GM19239 (cell line): ENCODE data around the gene SLC39A13.

Experiments used
- DNase-seq: peaks from one replicate; pipeline ENCODE4 v3.0.0; 2011; ENCODE audit warnings: low spot score; ENCODE audit not compliant: insufficient read length
- FAIRE-seq: peaks from 2 replicates; lab custom pipeline; 2011; peaks lifted over from hg19 to GRCh38; lab: Jason Lieb, UNC

Gene SLC39A13

DNA sequence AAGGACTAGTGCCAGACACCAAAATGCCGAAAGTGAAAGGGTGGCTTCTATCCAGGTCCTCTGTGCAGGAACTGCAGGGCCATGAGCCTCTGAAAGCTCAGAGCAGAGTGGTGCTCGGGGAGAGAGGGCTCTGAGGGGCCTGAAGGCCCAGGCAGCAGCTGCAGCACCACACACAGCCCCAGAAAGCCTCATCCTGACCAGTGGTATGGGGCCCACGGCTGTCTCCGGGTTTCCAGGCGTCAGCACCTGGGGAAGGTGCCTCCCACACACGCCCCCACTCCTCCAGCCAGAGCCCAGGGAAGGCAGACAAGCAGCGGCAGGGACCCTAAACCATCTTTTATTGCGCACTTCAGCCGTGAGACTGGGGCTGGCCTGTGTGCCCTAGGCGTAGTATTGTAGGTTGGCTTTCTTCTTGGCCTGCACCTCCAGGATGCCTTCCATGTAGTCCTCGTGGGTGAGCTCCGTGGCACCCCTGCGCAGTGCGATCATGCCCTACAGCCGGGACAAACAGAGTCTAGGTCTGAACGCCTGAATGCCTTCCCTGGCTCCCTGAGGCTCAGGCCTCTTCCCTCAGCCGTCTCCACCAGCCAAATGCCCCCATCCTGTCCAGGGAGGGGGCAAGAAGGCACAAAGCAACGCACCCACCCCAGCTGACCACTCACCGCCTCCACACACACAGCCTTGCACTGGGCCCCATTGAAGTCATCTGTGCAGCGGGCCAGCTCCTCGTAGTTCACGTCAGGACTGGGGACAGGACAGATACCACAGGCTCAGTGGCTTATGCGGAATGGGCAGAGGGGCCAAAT lies 10.3 kb downstream of the SLC39A13 start:
- no peak for FAIRE-seq

DNA sequence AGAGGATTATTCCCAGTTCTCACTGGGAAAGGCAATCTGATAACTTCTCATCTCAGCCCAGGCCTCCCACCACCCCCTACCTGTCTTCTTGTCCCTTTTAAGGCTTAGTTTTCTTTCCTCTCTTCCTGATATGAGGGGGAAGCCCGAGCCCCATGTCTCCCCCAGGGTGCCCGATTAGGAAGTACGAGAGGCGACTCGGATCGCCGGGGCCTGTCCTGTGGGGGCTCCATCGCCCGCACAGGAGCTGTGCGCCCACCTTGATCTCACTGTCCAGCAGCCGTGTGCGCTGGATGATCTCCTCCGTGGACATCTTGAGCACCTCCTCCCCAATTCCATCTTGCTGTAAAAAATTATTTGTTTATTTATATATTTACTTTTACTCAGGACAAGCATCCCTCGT lies 17.2 kb downstream of the SLC39A13 start:
- FAIRE-seq (no peak), DNase-seq (no peak)

More for the DNA sequence above, 10.3 kb downstream of the SLC39A13 start:
- DNase-seq = no peak

DNA sequence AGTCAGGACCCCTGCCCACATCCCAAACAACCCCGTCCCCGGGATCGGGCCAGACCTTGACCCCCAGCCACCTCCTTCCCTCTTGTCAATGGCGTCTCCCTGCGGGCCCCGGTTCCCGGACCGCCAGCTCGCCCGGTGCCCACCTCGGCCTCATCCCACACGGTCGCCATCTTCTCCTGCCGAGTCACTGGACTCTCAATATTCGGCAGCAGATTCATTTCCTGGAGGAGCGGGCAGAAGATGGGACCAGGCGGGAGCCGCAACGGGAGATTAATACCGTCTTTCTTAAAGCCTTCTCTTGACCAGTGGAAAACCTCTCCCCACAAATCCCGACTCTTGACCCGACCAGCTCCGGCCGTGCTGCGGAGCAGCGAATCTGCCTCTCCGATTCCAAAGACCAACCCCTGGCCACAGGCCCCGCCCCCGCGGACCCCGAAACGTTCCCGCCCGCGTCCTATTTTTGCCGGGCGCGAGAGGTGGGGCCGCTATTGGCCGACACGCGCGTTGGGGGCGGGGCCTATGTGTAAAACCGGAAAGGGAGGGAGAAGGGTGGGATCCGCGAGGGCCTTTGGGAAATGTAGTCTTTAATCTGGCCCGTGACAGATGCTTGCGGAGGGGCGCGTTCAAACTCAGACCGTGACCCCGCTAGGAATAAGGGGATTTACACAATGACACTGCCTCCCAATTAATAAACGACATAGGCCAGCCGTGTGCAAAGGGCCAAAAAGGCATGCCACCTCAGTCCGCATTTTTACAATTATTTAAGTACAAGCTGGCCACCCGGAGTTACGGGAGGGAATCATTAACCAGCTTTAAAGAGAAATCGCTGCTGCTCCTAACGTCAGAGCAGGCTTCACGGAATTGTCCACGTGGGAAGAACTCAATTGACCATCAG lies 17.9 kb downstream of the SLC39A13 start, which contains the start of gene PSMC3:
Gene PSMC3, minus strand, starts transcription at position 378 of the 895 bp plus-strand sequence. Its CDS starts 160 bp downstream, at position 218.
- FAIRE-seq (peak; percentile 97), DNase-seq (peak; percentile 89)

DNA sequence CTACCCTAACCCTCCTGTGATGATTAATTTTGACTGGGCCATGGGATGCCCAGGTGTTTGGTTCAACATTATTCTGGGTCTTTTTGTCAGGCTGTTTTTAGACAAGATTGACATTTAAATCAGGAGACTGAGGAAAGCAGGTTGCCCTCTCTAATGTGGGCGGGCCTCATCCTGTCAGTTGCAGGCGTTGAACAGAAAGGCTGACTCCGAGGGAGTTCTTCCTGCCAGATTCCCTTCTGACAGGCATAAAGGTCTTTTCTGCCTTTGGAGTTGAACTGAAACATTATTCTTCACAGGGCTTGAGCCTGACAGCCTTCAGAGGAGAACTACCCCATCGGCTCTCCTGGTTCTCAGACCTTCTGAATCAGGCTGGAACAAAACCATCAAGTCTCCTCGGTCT lies 22.1 kb downstream of the SLC39A13 start:
- DNase-seq (no peak), FAIRE-seq (no peak)

DNA sequence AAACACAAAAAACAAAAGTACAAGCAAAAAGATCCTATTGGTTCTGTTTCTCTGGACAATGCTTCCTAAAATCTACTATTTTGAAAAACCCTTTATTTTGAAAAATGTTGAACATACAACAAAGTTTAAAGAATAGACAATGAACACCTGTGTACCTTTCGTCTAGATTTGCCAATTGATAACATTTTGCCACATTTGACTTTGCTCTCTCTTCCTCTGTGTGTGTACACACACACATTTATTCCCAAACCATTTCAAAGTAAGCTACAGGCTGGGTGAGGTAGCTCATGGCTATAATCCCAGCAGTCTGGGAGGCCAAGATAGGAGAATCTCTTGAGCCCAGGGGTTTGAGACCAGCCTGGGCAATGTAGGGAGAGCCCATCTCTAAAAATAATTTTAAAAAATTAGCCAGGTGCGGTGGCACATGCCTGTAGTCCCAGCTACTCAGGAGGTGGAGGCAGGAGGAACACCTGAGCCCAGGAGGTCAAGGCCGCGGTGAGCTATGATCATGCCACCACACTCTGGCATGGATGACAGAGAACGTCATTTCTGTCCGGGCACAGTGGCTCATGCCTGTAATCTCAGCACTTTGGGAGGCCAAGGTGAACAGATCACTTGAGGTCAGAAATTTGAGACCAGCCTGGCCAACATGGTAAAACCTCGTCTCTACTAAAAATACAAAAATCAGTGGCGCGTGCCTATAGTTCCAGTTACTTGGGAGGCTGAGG lies 23.1 kb downstream of the SLC39A13 start:
- DNase-seq (no peak), FAIRE-seq (no peak)

DNA sequence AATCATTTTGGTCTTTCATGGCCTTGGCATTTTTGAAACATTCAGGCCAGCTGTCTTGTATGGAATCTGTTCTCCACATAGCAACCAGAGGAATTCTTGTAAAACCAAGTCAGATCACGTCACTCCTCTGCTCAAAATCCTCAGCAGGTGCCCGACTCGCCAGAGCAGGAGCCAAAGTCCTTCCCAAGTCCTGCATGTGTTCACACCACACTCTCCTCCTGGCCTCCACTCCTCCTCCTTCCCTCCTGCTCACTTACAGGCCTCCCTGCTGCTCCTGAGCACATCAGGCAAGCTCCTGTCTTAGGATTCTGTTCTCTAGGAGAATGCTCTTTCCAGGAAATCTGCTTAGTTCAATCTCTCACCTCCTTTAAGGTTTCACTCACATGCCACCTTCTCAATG lies 24.8 kb downstream of the SLC39A13 start:
- DNase-seq = no peak
- no peak for FAIRE-seq

DNA sequence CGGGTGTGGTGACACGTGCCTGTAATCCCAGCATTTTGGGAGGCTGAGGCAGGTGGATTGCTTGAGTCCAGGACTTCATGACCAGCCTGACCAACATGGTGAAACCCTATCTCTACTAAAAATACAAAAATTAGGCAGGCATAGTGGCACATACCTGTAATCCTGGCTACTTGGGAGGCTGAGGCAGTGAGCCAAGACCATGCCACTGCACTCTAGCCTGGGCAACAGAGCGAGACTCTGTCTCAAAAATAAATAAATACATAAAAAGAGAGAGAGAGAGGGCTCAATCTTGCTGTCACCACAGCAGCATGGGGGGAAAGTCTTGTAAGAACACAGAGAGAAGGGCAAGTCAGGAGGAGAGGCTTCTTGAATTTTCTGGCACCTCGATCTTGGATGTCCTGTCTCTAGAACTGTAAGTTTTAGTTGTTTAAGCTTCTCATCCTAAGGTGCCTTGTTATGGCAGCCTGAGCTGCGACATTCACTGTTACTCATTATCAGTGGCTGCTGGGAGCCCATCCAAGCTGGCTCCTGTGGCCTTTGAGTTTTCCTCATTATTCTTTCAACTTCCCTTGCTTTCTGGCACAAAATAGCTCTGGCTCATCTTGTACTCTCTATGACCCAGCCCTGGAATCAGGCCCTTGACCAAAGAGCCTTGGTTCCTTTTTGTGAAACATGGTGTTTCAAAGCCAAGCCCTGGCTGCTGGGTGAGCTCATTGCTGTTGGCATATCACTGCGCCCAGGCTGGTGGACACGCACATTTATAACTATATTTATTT lies 25.8 kb downstream of the SLC39A13 start:
- no peak for DNase-seq
- no peak for FAIRE-seq

DNA sequence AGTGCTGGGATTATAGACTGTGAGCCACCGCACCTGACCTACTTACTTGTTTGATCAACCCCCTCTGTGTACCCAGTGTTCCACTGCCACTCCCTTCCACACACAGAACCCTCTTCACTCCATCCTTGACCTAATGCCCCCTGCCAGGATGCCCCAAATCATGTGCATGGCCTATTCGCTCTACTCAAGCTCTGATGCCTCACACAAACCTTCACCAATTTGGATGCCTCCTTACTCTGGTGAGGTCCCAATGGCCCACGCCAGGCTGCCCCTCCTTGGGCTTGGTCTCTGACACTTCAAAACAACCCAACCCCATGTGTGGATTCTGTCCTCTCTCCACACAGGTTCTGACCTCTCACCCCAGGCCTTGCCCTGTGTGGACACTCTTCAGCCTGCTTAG lies 27.3 kb downstream of the SLC39A13 start:
- DNase-seq = no peak
- no peak for FAIRE-seq

DNA sequence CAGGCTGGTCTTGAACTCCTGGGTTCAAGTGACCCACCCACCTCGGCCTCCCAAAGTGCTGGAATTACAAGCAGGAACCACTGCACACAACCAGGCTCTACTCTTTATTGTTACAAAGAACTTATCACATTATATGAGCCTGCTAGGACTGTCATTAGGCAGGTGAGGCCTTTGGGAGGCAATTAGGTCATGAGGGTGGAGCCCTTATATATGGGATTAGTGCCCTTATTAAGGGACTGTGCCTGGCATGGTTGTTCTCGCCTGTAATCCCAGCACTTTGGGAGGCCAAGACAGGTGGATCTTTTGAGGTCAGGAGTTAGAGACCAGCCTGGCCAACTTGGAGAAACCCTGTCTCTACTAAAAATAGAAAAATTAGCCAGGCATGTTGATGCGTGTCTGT lies 28.3 kb downstream of the SLC39A13 start:
- FAIRE-seq (no peak), DNase-seq (no peak)

DNA sequence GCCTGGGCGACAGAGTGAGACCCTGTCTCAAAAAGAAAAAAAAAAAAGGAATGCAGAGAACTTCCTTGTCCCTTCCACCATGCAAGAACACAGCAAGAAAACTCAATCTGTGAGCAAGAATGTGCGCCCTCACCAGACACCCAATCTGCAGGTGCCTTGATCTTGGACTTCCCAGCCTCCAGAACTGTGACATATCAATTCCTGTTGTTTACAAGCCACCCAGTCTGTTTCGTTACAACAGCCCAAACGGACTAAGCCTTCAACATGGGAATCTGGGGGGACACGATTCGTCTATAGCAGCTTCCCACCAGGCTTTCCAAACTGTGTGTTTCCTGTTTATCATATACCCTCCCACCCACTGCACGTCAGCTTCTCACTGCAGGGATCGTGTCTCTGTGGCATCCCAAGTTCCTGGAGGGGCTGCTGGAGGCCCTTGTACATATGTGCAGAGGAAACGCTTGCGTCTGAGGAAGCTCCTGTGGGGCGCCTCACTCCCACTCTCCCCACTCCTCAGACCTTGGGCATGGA lies 28.9 kb downstream of the SLC39A13 start:
- DNase-seq = no peak
- FAIRE-seq = no peak

DNA sequence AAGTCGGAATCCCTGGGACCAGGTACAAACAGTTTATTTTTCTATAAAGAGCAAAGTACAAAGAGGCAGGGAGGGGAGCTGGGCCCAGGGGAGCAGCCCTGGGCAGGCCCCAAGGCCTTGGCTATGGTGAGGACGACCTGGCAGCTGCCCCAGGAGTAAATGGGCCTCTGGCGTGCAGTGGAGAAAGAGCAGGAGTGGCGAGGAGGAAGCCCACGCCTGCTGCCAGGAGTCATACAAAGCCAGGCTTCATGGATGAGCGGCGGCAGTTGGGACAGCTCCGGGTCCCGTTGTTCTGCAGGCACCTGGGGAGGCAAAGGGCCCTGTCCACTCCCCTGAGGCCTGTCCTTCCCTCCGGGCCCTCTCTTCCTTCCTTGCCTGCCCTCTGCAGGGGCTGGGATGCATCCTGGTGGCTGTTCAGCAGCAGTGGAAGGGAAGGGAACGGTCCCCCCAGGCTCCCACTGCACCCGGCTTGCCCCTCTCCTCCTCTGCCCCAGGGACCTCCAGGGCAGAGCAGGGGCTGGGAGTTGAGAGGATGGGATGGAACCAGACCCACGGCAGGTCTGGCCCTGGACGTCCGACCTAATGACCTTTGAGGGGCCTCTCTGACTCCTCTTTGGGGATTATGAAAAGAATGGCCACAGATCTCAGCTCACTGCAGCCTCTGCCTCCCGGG lies 29.5 kb downstream of the SLC39A13 start:
- DNase-seq (no peak), FAIRE-seq (no peak)

DNA sequence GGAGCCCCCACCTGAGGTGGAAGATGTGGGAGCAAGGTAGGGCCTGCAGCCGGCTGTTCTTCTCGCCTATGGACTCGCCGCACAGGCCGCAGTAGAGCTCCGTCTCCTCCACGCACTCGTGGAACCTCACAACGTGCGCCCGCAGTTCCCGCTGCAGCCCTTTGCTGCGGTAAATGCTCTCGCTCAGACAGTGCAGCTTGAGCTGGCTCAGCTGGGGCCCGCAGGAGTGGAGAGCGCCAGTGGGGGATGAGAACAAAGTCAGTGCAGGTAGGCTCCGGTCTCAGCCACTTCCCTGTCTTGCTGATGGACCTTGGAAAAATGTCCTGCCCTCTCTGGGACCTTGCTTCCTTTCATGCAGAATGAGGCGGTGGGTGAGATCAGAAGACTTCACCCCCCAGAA lies 30.3 kb downstream of the SLC39A13 start:
- DNase-seq (no peak), FAIRE-seq (no peak)

DNA sequence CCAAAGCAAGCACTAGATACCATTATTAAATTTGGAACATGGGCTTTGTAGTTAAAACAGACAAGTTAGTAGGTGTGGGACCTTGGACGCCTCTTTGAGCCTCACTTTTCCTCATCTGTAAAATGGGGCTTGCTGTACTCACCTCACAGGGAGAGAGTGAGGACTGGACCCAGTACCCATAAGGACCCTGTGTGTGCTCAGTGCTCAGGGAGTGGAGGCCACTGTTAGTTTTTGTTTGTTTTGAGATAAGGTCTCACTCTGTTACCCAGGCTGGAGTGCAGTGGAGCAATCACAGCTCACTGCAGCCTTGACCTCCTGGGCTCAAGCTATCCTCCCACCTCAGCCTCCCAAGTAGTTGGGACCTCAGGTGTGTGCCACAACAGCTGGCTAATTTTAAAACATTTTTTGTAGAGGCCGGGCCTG lies 31.7 kb downstream of the SLC39A13 start:
- FAIRE-seq = no peak

DNA sequence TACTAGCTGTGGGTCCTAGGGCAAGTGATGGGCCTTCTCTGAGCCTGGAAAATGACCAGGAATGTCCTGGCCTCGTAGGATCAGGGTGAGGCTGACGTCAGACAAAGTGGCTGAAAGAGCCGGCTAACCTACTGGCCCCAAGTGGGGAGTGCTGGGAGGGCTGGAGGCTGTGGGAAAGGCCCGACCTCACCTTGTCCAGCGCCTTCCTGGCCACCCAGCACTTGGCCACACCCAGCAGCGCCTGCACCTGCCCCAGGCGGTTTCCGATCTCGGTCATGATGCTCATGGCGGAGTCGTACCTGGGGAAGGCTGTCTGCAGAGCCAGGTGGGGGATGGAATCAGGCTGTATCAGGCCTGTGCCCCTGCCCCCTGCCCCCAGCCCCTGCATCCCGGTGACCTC lies 33.0 kb downstream of the SLC39A13 start:
- DNase-seq = no peak
- FAIRE-seq = no peak

More for the DNA sequence above, 31.7 kb downstream of the SLC39A13 start:
- no peak for DNase-seq

DNA sequence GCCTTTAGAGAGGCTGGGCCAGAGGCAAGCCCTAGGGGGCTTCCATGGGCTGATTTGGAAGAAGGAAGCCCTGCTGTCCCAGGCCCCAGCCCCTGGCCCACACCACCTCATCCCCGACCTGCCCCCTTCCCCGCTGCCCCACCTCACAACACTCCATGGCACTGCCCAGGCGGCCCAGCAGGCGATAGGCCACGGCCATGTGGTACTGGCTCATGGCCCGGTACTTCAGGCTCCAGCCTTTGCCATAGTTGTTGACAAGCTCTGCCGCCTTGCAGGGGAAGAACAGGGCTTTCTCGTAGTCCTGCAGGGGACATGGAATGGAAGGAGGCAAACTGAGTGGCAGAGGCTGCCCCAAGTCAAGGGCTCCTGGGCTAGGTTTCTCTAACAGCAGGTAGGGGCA lies 34.1 kb downstream of the SLC39A13 start:
- DNase-seq (no peak), FAIRE-seq (no peak)

DNA sequence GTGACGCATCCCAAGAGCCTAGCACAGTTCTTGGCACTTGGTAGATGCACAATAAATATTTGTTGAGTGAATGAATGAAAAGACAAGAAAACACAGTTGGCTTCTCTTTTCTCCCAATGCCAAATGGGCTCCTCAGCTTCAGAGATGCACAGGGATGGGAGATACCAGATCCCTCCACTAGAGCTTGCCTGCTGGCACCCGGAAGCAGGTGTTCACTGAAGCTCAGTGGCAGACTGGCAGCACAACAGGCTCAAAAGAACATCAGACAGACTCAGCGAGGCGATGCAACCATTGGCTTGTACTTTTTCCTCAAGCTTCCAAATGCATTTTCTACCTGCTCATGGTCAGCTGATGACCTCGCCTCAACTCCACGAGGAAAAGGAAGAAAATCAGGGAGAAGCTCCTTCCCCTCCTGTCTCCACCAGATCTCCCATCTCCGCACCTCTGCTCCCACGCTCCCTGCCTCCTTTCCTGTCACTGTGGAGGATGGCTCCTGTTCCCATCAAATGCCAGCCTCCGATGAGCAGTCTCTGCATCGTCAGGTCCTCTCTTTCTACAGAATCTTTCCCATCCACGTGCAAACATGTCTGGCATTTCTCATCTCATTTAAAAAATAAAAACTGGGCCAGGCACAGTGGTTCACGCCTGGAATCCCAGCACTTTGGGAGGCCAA lies 34.8 kb downstream of the SLC39A13 start:
- no peak for FAIRE-seq
- no peak for DNase-seq

DNA sequence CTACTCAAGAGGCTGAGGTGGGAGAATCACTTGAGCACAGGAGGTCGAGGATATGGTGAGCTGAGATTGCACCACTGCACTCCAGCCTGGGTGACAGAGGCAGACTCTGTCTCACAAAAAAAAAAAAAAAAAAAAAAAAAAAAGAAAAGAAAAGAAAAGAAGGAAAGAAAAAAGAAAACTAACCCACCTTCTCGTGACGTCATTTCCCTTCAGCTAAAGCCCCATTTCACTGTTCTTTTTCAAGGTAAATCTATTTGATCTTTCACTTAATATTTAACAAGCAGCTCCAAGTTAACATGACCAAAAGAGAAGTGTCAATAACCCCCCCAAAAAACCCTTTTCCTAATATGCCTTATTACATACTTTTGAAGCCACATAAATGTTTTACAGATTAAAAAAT lies 35.4 kb downstream of the SLC39A13 start:
- no peak for FAIRE-seq
- DNase-seq = no peak

DNA sequence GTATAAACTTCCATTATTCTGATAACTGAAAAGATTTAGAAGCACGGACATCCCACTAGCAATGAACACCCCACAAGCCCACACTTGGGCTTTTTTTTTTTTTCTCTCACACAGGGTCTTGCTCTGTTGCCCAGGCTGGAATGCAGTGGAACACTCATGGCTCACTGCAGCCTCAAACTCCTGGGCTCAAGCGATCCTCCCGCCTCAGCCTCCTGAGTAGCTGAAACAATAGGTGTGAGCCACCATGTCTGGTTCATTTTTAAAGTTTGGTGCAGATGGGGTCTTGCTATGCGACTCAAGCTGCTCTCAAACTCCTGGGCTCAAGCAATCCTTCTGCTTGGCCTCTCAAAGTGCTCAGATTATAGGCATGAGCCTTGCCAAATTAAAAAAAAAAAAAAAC lies 37.5 kb downstream of the SLC39A13 start:
- FAIRE-seq (no peak), DNase-seq (no peak)
